Measurements from ENCODE around the gene METAP1. TPM values are rescaled to one million over a fixed set of nuclear protein-coding genes. Genes with fewer than 3 reads are reported as not detected.

Gene METAP1
- total and polyA plus RNA-seq, 2 experiments from 2014 or later: 64.1 to 122 TPM

GRCh38 chr4:99011910-99012309 lies 16.4 kb downstream of the METAP1 start:
- DNase-seq (ENCODE audit: low spot score) (no peak), ATAC-seq (no peak)
- Mint-ChIP-seq H3K36me3 (ENCODE audit: low read depth) (peaks cover 74% of the 10 kb centered on the region), H3K27me3 (ENCODE audit: insufficient read depth, low read depth, poor library complexity) (peaks cover 3% of the 10 kb centered on the region), H3K4me1 (peaks cover 41% of the 10 kb centered on the region), H3K27ac (no peak overlapping the region), H3K9me3 (peaks cover 28% of the 10 kb centered on the region), H3K4me3 (no peak overlapping the region)
- H3K4me1 ChIP-seq (ENCODE audit: insufficient read depth): peaks cover 24% of the 10 kb centered on the region
- H2AFZ ChIP-seq: no peak overlapping the region
- no peaks in the 10 kb centered on the region for H3K27me3 ChIP-seq (ENCODE audit: insufficient read depth)
- no peaks in the 10 kb centered on the region; the same call in 1 of the 2 replicates for H3K9me2 ChIP-seq (ENCODE audit: insufficient read depth)
- H4K20me1 ChIP-seq (replicated peaks; ENCODE audit: insufficient read depth): peaks cover 7% of the 10 kb centered on the region
- peaks cover 18% of the 10 kb centered on the region; the same call in 1 of the 2 replicates for H3K36me3 ChIP-seq (ENCODE audit: insufficient read depth)
- H3K27ac ChIP-seq (ENCODE audit: low read depth): no peak overlapping the region
- no peak overlapping the region for H3K4me2 ChIP-seq
- no peak for TF ChIP-seq NANOG (IDR thresholded peaks at IDR 0.05; ENCODE audit: borderline replicate concordance)
- TF ChIP-seq CREB1 (CRISPR knock-in tag; IDR thresholded peaks at IDR 0.05; ENCODE audit: low read depth): no peak
- no peak for TF ChIP-seq EZH2phosphoT487 (IDR thresholded peaks at IDR 0.05; ENCODE audit: unreplicated experiment)
- no peak for TF ChIP-seq CTCF (conservative IDR thresholded peaks at IDR 0.05; ENCODE audit: low read depth in 2 of 2)
- no peak for TF ChIP-seq ZNF462 (CRISPR knock-in tag; IDR thresholded peaks at IDR 0.05)
- TF ChIP-seq REST (IDR thresholded peaks at IDR 0.05; ENCODE audit: unreplicated experiment): no peak
- TF ChIP-seq ZNF331 (CRISPR knock-in tag; IDR thresholded peaks at IDR 0.05; ENCODE audit: low read depth): no peak
- no peaks in the 10 kb centered on the region for H3F3A ChIP-seq (replicated peaks; ENCODE audit: low read depth)
- H3K4me3 ChIP-seq: no peak overlapping the region
- peaks cover 97% of the 10 kb centered on the region for H3K79me2 ChIP-seq (replicated peaks; ENCODE audit: insufficient read depth)

Measured in GM23338 (cell line).